Activated effector memory CD4-positive, alpha-beta T cell treated with anti-CD3 and anti-CD28 coated beads, Interleukin-2, amount 50 U/mL, for 16 hours (primary cell): ENCODE results near the gene PDE1A.
"Not testable (repeated sequence)": the region's sequence is repeated elsewhere in the genome, so short reads cannot be mapped to it uniquely, and the experiment has no call there.

Experiments
- DNase-seq: peaks from one replicate; pipeline ENCODE4 v3.0.0-alpha.2; 2020

Gene PDE1A

DNA sequence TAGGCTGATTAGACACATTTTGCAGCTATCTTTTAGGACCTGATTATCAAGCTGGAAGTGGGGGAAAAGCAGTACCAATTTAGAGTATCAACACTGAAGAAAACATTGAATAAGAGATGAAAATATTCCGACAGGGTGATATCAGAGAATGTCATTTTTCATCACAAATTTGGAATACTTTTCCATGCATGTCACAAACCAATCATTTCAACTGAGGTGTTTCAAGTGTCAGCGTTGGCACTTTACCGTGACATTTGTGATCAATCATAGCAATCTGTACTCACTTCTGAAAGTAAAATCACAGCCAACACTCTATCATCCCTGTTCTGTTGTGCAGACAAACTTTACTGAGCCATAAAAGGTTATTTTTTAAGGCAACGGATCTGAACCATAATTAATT lies 75.4 kb downstream of the PDE1A start:
- DNase-seq, result no peak

DNA sequence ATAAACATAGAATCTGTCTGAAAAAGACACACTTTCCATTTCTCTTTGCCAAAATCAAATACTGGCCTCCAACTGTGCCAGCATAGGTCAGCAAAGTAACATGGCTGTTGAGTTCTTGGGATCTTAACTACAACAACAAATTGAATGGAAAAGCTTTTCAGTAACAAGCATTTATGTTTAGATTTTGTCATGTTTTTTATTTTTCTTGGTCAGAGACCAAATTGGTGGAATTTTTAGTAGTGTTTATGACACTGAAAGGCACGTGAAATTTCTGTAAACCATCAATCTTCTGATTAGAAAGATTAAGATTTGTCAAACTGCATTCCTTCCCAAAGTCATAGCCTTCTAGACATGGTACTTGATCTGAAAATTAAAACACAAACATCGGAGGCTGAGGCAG lies 77.6 kb downstream of the PDE1A start:
- DNase-seq, result no peak

DNA sequence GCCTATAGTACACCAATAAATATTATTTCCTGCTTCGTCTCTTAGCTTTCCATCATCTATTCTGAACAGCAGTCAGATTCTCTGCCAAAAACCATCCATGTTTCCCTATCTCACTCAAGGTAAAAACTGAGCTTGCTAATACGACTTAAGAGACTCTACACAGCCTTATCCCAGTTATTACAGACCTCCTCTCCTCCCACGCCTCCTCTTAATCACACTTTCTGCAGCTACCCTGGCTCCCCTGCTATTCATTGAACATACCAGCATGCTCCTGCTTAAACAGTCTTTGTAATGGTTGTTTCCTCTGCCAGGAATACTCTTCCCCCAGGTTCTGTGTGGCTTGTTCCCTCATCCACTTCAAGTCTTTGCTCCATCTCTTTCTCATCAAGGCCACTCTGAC lies 81.5 kb downstream of the PDE1A start:
- no peak for DNase-seq

DNA sequence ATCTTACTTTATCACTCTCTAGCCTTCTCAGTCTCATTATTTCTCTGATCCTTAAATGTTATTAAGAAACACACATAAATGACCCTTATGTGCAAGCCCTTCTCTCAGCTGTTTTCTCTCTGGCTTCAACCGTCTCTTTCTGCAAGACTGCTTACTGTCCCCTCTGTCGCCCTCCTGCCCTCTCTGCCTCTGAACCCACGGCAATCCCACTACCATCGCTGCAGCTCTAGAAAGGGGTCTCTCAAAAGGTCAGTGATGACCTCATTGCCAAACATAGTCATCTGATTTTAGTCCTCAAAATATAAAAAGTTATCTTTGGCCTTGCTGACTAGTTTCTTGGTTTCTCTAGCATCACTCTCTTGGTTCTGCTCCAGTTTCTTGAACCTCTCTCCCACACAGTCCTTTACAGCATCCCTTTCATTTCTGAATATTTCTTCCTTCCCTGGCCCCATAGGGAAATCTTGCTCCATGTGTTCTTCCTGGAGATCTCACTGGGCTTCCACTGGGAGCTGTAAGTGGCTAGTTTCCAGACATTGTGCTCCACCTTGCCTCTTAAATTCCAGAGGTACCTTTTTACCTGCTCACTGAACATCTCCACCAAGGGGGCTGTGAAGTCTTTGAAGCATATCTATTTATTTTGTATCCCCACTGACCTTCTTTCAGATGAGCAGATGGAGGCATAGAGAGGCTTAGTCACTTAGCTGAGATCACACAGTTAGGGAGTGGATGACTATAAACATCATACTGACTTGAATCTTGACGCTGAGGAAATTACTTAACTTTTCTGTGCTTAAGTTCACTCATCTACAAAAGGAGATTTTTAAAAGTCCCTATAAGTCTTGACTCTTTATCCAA lies 96.2 kb downstream of the PDE1A start:
- DNase-seq, result no peak

DNA sequence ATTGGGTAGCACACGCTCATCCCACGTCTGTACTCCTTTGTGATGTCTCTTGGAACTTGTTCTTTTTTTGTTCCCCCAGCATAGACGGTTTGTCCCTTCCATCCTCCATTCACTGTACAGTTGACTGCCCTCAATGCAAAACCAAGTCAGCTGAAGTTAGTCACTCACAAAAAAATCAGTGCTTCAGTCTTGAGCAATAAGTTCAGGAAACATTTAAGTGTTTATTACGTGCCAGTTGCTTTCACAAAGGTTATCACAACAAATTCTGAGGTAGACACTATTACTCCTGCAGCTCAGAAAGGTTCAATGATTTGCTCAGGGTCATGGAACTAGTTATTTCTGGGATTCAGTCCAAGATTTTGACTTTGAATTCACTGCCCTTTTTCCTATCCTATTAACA lies 102.2 kb downstream of the PDE1A start:
- no peak for DNase-seq

DNA sequence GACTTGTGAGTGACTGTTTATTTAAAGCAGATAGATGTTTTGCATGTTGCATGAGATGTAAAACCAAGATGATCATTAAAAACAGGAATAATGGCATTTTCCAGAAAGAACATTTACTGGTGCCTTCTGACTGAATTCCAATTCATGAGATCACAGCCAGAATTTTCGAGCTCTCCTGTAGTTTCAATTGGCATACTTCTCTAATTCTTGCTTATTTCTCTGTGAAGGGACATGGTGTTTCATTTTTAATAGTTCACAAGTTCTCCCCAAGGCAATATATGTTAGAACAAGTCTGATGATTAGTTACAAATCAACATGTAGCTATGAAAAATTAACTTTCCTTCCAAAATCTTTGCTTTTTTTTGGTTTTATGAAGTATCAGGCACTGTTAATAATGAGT lies 105.7 kb downstream of the PDE1A start:
- no peak for DNase-seq

DNA sequence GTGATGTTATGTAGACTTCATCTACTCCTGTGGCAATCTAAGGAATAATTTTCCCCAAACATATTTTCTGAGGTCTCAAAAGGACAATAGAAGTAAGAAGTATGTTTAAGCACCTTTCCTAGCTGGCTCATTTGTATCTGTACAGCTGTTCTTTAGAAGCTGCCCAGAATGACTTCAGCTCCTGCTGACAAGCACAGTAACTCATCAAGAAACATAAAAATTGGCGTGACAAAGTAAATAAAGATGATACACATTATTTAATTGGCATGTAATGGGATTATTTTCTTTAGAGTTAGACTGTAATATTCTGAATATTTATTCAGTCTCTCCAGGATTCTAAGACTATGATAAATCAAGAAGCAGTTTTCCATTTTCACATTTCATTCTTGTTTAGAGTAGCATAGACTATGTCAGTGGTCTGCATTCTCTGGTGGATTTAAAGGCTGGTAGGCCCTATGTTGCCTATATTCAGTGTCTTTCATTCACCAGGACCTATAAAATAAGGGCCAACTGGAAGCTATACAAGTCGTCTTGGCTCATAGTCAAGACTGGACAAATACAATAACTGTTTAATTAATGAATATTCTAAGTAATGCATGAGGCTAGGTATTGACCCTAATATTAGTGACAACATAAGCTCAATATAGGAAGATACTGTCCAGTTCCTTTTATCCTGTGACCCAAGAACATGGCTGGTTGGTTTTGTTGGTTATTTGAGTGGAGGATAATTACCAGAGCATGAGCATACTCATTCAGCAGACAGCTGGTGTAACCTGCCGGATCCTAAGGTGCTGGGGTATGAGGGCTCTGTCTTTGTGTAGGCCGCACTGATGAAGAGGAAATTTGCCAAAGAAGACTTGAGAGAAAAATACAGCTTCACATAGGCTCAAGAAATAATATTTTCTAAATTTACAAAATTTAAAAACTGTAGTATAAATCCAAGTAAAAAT lies 107.0 kb downstream of the PDE1A start:
- DNase-seq, result no peak

DNA sequence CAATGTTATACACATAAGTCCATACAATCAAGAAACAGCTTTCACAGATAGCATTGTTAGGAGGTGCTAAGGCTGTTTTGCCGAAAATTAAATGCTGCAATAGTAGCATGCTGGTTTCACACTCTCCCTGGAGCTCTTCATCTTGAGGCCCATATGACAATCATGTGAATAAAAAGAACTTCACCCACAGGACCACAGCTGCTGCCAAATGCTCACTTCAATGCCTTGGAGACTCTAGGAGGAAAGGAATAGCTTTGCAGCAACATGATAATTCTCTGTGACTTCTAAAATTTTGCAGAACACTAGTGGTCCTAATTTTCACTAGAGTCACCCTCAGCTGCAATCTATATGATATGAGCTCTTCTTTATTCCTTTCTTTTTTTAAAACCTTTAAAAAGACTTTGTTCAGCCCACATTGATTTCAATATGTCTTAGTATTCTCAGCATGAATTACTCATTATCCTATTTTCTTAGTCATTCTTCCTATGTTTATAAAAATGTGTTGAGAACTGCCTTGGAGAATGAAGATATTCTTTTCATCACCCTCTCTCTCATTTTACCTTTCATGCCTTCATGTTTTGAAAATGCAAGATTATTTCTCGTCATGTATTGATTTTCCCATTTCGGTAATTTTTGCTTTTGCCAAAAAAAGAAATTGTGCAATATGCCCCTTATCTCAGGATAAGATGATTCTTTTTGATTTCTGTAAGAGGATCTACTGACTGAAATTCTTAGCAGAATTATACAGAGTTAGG lies 108.2 kb downstream of the PDE1A start:
- DNase-seq, result no peak

DNA sequence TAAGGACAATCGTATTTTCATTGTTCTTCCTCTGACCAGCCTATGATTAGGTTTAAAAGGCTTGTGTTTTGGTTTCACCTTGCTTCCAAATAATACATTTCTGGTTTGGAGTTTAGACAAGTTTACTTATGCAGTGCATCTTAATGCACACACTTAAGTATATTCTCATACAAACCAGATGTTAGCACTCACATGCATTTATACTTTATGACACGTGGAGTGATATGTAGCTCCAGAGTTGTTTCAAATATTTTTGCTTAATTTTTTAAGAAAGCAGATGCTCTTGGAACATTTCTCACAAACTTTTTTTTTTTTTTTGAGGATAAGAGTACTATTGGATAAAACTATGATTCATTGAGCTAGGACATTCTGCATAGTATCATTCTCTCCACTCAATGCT lies 109.9 kb downstream of the PDE1A start:
- no peak for DNase-seq

DNA sequence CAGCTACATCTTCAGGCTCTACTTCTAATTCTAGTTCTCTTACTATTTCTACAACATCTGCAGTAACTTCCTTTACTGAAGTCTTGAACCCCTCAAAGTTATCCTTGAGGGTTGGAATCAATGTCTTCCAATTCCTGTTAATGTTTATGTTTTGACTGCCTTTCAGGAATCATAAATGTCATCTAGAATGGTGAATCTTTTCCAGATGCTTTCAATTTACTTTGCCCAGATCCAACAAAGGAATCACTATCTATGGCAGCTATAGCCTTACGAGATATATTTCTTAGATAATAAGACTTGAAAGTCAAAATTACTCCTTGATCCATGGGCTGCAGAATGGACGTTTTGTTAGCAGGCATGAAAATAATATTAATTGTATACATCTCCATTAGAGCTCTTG lies 123.9 kb downstream of the PDE1A start:
- DNase-seq, result no peak

DNA sequence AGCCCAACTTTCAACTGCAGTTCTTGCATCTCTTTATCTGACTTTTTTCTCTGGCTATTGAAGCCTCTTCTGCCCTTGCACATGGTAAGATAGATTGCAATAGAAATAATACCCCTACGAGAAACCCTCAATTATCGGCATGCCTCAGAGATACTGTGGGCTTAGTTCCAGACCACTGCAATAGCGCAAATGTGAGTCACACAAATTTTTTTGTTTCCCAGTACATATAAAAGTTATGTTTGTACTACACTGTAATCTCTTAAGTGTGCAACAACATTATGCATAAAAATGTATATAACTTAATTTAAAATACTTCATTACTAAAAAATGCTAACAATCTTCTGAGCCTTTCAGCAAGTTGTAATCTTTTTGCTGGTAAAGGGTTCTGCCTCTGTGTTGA lies 124.7 kb downstream of the PDE1A start:
- no peak for DNase-seq

DNA sequence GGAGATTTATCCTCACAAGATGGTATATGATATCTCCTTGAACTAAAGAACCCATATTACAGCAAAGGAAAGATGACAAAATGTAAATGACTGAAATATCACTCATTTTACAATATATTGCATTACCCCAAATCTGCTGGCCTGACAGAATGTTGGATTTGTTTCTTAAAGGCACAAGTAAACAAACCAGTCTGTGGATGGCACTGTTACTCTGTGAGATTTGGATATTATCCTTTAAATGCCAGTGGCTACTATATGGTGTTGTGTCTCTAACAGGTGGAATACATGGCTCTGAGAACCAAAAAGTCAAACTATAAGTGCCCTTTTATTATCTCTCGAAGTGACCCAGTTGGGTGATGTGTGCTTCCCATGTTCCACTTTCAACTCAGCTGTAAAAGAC lies 125.7 kb downstream of the PDE1A start:
- no peak for DNase-seq

DNA sequence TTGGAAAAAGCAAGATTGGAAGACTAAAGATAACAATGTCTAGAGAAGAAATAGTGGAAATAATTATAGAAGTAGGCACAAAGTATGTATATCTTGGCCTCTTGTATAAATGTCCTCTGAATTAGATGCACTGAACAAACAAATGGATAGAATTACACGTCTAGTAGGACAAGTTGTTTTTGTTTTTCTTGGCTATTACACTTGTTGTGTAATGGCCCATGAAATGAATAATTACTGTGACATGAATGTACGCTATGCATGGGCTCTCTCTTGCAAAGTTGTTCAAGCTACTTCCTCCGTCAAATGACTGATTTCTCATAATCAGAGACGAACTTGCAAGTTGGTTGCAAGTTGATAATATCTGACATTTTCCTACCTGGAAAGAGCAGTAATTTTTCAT lies 126.2 kb downstream of the PDE1A start:
- no peak for DNase-seq

DNA sequence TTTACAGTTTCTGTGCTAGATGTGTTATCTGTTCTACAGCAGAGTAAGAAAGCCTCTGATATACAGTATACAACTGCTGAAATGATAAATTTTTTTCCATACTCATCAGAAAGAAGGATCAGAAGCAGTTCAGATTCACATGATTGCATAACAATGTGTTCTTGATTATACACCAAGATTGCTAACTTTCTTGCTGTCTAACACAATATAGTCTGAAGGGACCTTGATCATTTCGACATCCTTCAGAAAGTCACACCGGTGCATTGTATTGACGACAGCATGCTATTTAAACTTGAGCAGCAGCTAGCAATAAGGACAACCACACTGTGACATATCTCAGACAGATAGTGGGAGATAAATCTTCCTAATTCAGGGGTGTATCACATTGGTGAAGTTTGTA lies 127.2 kb downstream of the PDE1A start:
- no peak for DNase-seq

DNA sequence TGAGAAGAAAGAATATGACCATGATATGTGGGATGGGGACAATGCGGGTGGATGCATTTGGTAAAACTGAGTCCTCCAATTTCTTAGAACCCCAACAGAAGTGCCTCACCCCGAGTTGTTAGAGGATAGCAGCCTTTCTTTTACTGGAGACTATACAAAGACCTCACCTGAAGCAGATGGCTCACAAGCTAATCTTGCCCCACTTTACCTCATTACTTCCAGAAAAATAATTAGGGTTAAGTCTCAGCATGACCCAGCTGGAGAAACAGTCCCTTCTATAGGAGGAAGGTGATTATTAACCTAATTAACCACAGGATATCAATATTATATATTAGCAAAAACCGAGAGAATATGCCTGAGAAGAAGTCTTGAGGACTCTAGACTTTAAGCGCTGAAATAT lies 128.4 kb downstream of the PDE1A start:
- no peak for DNase-seq

DNA sequence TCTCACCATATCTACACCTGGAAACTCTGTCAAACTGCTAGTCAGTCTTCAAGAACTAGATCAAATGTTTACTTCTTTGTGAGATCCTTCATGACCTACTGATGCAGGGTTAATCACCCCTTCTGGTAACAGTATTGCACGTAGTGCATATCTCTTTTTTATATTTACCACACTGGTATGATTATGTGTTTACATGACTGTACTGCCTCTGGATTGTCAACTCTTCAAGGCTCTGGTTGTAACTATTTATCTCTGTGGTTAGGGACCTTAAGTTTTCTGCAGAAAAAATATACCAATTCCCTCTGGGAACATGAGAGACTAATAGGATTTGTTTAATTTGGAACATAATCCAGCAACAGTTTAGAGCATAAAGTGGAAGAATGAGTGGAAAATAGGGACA lies 135.5 kb downstream of the PDE1A start:
- no peak for DNase-seq

DNA sequence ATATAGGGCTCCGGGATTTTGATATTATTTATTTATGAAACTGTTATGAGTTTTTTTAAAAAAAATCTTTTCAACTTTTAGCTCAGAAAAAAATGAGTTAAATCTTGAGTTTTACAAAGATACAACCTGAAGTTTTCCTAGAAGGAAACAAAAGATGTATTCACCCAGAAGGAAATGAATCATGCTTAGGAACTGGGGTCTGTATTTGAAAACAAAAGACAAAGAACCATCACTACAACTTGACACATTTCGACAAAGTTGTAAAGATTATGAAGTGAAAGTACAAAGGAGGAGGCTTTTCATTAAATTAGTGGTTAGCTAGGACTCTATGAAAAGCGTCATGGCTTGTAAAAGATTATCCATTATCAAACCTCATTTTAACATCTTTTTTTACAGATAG lies 143.3 kb downstream of the PDE1A start:
- DNase-seq, result no peak

DNA sequence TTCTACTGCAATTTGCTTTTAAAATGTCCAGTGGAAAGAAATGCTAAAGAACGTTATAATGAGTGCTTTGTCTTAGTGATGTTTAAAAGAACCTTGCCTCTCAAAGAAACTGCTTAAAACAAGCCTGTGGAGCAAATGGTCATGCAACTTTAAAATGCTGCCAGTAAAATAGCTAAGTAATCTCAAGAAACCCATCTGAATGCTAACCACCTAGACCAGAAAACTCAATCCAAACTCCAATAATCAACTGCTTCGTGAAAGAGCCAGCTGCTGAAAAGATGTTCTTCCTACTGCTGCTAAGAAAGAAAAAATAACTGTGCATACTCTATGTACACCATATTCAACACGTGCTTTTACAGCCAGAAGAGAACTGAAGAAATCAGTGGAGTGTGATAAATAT lies 145.6 kb downstream of the PDE1A start:
- DNase-seq, result no peak

DNA sequence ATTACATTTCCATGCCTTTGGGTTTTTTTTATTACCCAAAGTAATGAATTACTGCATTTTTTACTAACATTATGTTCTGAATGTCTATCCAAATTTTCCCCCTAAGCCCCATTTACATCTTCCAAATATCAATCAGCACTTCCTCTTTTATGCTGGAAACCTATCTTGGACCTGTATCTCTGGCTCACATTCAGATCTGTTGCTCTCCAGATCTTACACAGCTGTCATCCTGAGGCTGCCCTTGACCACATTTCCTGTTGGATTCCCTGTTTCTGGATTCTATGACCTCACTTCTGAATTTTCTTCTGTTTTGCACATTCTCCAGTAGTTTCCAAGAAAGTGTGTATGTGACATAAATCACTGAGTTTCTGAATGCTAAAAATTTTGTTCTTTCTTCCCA lies 146.7 kb downstream of the PDE1A start:
- DNase-seq, result no peak

DNA sequence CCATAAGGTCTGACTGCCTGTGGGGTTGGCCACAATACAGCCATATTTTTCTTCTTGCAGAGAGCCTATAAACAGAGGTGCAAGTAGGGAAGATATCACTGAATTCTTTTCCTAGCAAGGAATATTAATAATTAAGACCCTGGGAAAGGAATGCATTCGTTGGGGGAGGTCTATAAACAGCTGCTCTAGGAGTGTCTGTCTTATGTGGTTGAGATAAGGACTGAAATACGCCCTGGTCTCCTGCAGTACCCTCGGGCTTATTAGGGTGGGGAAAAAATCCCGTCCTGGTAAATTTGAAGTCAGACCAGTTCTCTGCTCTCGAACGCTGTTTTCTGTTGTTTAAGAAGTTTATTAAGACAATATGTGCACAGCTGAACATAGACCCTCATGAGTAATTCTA lies 150.2 kb downstream of the PDE1A start:
- DNase-seq, result not testable (repeated sequence)

DNA sequence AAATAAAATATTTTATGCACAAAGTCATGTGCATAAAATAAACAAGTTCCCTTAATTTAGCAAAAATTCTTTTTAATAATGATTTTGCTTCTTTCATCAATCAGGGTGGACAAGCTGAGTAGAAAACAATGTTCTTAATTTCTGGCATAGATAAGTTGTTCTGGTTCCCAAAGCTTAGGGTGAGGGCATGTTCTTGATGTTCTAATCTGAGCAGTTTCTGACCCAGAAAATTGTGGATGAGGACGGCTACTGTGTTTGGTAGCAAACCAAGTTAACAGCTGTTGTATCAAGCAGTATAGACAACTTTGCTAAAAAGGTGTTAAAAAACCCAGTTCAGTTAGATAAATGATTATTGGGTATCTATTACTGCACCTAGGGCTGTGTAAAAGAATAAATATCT lies 158.9 kb downstream of the PDE1A start:
- no peak for DNase-seq

DNA sequence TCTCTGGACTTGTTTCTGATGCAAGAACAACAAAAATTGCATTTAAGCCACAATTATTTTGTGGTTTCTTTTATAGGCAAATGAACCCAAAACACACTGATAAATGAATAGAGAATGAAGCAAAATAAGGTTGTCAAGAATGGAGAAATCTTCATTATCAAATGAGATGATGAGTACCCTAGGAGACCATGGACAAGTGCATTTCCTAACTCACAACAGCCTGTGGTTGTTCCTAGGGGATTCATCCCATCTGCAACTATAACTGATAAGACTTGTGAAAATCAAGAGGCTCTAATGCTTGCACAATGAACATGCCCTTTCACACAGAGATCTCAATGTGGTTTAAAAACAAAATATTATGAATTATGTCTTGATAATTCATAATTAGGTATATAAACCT lies 159.9 kb downstream of the PDE1A start:
- no peak for DNase-seq

DNA sequence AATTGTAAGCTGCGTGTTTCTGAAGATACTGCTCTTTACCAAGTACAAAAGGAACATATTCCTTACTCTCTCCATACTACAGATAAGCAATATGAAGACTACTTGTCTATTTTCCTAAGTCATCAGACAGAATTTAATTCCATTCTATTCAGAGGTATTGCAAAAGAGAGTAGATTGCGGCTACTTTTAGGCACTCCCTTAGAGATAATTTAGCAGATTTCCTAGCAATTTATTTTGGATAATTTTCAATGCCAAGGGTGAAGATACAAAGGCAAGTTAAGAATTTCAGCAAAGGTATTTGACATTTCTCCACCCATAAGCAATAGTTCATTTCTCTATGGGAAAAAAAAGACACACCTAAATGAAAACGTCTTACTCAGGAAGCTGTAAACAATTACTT lies 161.1 kb downstream of the PDE1A start:
- DNase-seq, result no peak
